Pancreas (tissue), 10 donors: Measurements from ENCODE around the gene ZNF652. TPM values are rescaled to one million over a fixed set of nuclear protein-coding genes. Genes with fewer than 3 reads are reported as not detected.

Experiments
- ATAC-seq, 4 donors: fragments of 200-7000 bp; cut with Tn5 transposase; one replicate each; pipeline versions ENCODE4 v1.8.0 to v1.9.1; 2020; ENCODE audit warnings: mild to moderate bottlenecking in 4 of 4, moderate library complexity in 4 of 4
- DNase-seq, 6 donors: peaks; one replicate each; pipeline ENCODE4 v3.0.0-alpha.2; 2020
- FAIRE-seq: peaks from 2 replicates; lab custom pipeline; 2012; peaks lifted over from hg19 to GRCh38; lab: Jason Lieb, UNC
- H3K27ac ChIP-seq, 4 donors: fragments of 200-600 bp; sonication (generic); 1 replicate in 3 of 4; 2 replicates in 1 of 4; pipeline versions ENCODE4 v1.5.0 to v1.8.0; 2020
- H3K27me3 ChIP-seq, 4 donors: fragments of 200-600 bp; one replicate each; pipeline ENCODE4 v1.8.0; 2021
- H3K36me3 ChIP-seq, 3 donors: fragments of 200-600 bp; sonication (generic) in 1 of 3; one replicate each; pipeline versions ENCODE4 v1.5.0 to v1.8.0; 2020 to 2021
- H3K4me1 ChIP-seq, 3 donors: fragments of 200-600 bp; one replicate each; pipeline ENCODE4 v1.8.0; 2021
- H3K4me3 ChIP-seq, 4 donors: fragments of 200-600 bp; sonication (generic) in 2 of 4; one replicate each; pipeline versions ENCODE4 v1.5.0 to v1.8.0; 2020 to 2021
- H3K9me3 ChIP-seq, 4 donors: fragments of 200-600 bp; one replicate each; pipeline ENCODE4 v1.8.0; 2021
- WGBS, 2 donors: extraction: QIAGEN DNeasy Blood & Tissue Kit; methylation state at CpG; one replicate each; pipeline ENCODE4 v1.1.7; 2013; 5-methylcytosine and 5-hydroxymethylcytosine counted together
- intact Hi-C, 3 donors: fragments of 100-400 bp; cut with DNase I; formaldehyde crosslinking; loops; one replicate each; pipeline versions ENCODE4 v1.11.1 to v1.14.2; 2022
- polyA plus RNA-seq, 2 donors: library from polyadenylated mRNA; stranded (reverse); fragments of 200-250 nt; gene quantifications; one replicate each; pipeline ENCODE4 v1.2.3, GENCODE V29; 2013
- total RNA-seq, 6 donors: library from RNA; stranded (reverse); fragmentation: NEBNext Ultra II Directional in 4 of 6; extraction: Animal tissue kit (Norgen Biotek cat#: 25700) in 4 of 6; gene quantifications; one replicate each; pipeline versions ENCODE4 v1.2.1 to v1.2.4, GENCODE V29; 2021 to 2023
- TF ChIP-seq, protein P1 (sequence below), 4 donors: fragments of 200-600 bp; sonication (generic) in 3 of 4; IDR thresholded peaks; one replicate each; pipeline versions ENCODE4 v1.5.0 to v1.8.0; 2021; ENCODE audit warnings: antibody characterized with exemption in 4 of 4
- donor health status: healthy with polysubstance abuse.
- donor health status: DM: no; HTN: no; CAD: no; lungs with moderate emphysema.
- donor health status: DM: no; HTN: no; CAD: no.
- donor health status: control.
- donor health status: control.
- donor health status: Bipolar disorder and iron deficiency.
- donor health status: DM: yes; HTN: yes; CAD: no.
- donor health status: DM: no; HTN: no; CAD: no.
- donor health status: DM: no; HTN: no; CAD: no.
- donor health status: DM: yes; HTN: yes; CAD: no.

ZNF652 gene
- total and polyA plus RNA-seq, 8 donors, result 16.8 to 32.4 (median 20.5) TPM

DNA sequence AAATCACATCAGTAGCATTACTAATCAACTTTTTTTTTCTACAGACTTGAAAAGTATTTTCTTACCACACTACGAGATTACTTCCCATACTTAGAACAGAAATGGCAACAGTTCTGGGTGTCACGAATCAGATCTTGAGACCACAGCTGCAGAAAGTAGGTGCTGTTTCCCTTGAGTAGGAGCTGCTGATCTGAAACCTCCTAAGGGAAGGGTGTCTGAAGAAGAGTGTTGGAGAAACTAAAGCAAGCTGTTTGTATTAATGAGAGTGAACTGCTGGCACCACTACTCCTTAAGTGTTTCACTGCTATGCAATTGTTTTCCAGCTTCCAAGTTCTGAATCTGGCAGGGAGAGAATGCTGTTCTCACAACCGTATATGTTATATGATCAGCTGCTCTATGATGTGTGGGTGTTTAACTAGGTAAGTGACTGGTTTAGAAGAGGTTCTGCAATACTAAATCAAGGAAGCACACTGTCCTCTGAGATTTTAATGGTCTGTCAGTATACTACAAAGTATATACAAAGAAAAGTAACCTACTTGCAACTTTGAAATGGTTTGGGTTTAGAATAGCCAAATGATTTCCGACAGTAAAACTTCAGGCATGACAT lies 3.3 kb downstream of the ZNF652 start:
- intact Hi-C loops, result no loop called here
- TF ChIP-seq, protein P1, sequence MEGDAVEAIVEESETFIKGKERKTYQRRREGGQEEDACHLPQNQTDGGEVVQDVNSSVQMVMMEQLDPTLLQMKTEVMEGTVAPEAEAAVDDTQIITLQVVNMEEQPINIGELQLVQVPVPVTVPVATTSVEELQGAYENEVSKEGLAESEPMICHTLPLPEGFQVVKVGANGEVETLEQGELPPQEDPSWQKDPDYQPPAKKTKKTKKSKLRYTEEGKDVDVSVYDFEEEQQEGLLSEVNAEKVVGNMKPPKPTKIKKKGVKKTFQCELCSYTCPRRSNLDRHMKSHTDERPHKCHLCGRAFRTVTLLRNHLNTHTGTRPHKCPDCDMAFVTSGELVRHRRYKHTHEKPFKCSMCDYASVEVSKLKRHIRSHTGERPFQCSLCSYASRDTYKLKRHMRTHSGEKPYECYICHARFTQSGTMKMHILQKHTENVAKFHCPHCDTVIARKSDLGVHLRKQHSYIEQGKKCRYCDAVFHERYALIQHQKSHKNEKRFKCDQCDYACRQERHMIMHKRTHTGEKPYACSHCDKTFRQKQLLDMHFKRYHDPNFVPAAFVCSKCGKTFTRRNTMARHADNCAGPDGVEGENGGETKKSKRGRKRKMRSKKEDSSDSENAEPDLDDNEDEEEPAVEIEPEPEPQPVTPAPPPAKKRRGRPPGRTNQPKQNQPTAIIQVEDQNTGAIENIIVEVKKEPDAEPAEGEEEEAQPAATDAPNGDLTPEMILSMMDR (IDR thresholded peaks at IDR 0.05), result no peak
- H3K36me3 ChIP-seq, result no peaks in the 10 kb centered on the region
- FAIRE-seq (no peak), ATAC-seq (no peak), DNase-seq (no peak)
- H3K27ac ChIP-seq, result no peak overlapping the region
- H3K9me3 ChIP-seq, result no peaks in the 10 kb centered on the region
- peaks cover 19 to 43% (median 29%) of the 10 kb centered on the region in 3 donors for H3K4me1 ChIP-seq
- H3K27me3 ChIP-seq, result no peaks in the 10 kb centered on the region
- 31 to 42% methylated on average over 4 of the region's 4 CpGs for WGBS, 2 donors
- H3K4me3 ChIP-seq, result no peak overlapping the region

DNA sequence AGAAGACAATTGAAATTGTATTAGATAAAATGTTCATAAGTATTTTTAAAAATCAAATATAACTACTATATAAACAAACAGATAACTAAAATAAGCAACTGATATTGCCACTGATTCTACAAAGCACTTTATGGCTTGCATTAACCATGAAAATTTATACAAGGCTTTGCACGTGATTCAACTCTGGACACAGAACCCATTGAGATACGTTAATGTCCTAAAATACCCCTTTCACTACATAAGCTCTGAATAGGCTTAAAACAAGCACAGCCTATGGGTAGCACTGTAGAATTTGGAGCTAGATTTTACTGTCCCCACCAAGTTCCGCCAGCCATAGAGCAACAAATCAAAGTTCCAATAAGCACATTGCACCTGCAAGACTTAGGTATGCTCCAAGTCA lies 4.5 kb downstream of the ZNF652 start:
- Histone ChIP-seq H3K36me3 (no peaks in the 10 kb centered on the region), H3K4me3 (no peak overlapping the region), H3K27ac (no peak overlapping the region), H3K27me3 (no peaks in the 10 kb centered on the region), H3K4me1 (peaks cover 19 to 39% (median 29%) of the 10 kb centered on the region in 3 donors), H3K9me3 (no peaks in the 10 kb centered on the region)
- no peak for DNase-seq
- no peak for FAIRE-seq
- ATAC-seq, result no peak
- 37 to 38% methylated on average over 3 of the region's 3 CpGs for WGBS, 2 donors
- TF ChIP-seq, protein P1 (IDR thresholded peaks at IDR 0.05), result no peak
- intact Hi-C loops, result no loop called here

DNA sequence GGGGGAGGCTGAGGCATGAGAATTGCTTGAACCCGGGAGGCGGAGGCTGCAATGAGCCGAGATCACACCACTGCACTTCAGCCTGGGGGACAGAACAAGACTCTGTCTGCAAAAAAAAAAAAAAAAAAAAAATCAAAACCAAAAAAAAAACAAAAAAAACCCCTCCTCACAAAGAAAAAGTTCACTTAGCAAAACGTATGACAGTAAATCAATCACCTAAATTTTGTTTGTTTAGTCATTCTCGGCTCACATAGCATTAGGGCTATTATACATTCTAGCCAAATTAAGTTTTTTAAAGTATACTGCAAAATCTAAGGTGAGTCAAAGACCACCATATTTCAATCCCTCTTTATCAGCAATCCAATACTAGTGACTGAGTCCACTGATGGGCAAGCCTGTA lies 5.7 kb downstream of the ZNF652 start:
- no peak for FAIRE-seq
- DNase-seq, result no peak
- 63% methylated on average over 5 of the region's 5 CpGs for WGBS, 2 donors
- Histone ChIP-seq H3K9me3 (no peaks in the 10 kb centered on the region), H3K27me3 (no peaks in the 10 kb centered on the region), H3K36me3 (no peaks in the 10 kb centered on the region), H3K4me1 (peaks cover 19 to 39% (median 29%) of the 10 kb centered on the region in 3 donors), H3K4me3 (no peak overlapping the region), H3K27ac (no peak overlapping the region)
- TF ChIP-seq, protein P1 (IDR thresholded peaks at IDR 0.05), result no peak
- ATAC-seq, result no peak
- intact Hi-C loops, result no loop called here

DNA sequence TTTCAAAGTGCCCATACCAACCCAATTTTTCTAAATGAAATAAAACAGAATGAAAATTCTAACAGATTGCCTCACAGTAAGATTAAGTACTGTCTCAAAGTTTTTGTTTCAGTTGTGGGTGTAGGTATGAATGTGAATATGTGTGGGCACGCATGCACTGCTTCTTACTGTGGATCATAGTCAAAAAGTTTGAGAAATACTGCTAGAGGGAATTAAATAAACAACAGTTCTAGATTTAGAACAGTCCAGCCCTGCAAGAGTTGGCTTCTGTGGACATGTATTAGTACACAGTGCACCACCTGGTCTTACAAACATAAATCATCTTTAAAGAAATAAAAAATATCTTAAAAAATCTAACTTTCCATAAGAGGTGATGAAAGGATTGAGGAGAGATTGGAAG lies 8.4 kb downstream of the ZNF652 start:
- ATAC-seq (no peak), DNase-seq (no peak), FAIRE-seq (no peak)
- Histone ChIP-seq H3K27ac (no peak overlapping the region), H3K4me3 (no peak overlapping the region), H3K36me3 (no peaks in the 10 kb centered on the region), H3K4me1 (peaks cover 10 to 20% (median 13%) of the 10 kb centered on the region in 3 donors), H3K9me3 (no peaks in the 10 kb centered on the region), H3K27me3 (no peaks in the 10 kb centered on the region)
- intact Hi-C loops, result no loop called here
- 22 to 36% methylated on average over 1 of the region's 1 CpG for WGBS, 2 donors
- TF ChIP-seq, protein P1 (IDR thresholded peaks at IDR 0.05), result no peak

DNA sequence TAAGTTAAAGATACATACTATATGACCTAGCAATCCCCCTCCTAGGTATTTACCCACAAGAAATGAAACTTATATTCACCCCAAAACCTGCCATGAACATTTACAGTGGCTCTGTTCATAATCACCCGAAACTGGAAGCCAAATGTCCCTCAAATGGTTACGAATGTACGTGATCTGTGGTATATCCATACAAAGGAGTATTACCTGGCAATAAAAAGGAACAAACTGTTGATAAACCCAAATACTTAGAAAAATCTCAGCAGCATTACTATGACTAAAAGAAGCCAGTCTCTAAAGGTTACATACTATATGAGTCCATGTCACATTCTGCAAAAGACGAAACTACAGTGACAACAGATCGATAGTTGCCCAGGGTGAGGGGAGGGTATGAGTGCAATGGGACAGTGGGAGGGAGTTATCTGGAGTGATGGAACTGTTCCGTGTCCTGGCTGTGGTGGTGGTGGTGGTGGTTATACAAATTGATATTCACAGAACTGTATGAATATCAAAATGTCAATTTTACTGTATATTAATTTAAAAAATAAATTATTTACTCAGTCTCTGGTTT lies 9.4 kb downstream of the ZNF652 start:
- 96 to 98% methylated on average over 6 of the region's 6 CpGs for WGBS, 2 donors

More for the DNA sequence above, 9.4 kb downstream of the ZNF652 start:
- TF ChIP-seq, protein P1 (IDR thresholded peaks at IDR 0.05), result no peak
- H3K36me3 ChIP-seq, result no peaks in the 10 kb centered on the region
- H3K27ac ChIP-seq, result no peak overlapping the region
- H3K9me3 ChIP-seq, result no peaks in the 10 kb centered on the region
- no peak for FAIRE-seq
- H3K4me1 ChIP-seq, result peaks cover 2 to 11% (median 7%) of the 10 kb centered on the region in 3 donors
- no peak overlapping the region for H3K4me3 ChIP-seq
- intact Hi-C loops, result no loop called here
- H3K27me3 ChIP-seq, result no peaks in the 10 kb centered on the region
- no peak for DNase-seq
- ATAC-seq, result no peak
